ENCODE measurements around the gene SMURF2. TPM values are rescaled to one million over a fixed set of nuclear protein-coding genes. Genes with fewer than 3 reads are reported as not detected.

The SMURF2 gene
- total and polyA plus RNA-seq, 9 of the 15 experiments (the other 6 are each of a cell fraction or from before 2014, with no cell fraction given): 3.8 to 22.0 (median 14.8) TPM

- TF ChIP-seq ZNF175 (CRISPR knock-in tag; IDR thresholded peaks at IDR 0.05; ENCODE audit: low read depth) (peak; percentile 46; the same call in 1 of the 2 replicates), FOS (IDR thresholded peaks at IDR 0.05; ENCODE audit: extremely low read depth, insufficient read length) (no peak), BRD9 (IDR thresholded peaks at IDR 0.05; ENCODE audit: low read depth, partially characterized antibody) (peak; percentile 31), E2F8 (IDR thresholded peaks at IDR 0.05; ENCODE audit: low read depth, partially characterized antibody) (no peak), SRSF3 (IDR thresholded peaks at IDR 0.05; ENCODE audit: insufficient read depth, low read length) (no peak), JUND (IDR thresholded peaks at IDR 0.05; ENCODE audit: borderline replicate concordance, low read depth, low read length) (peak; percentile 66; the same call in 1 of the 2 replicates), JUND (tag; IDR thresholded peaks at IDR 0.05; ENCODE audit: borderline replicate concordance, low read depth, low read length) (peak; percentile 60; the same call in 1 of the 3 replicates), YY1 (IDR thresholded peaks at IDR 0.05; ENCODE audit: borderline replicate concordance in 1 of 3, control insufficient read depth in 1 of 3, extremely low read depth in 1 of 3, insufficient read depth in 3 of 3, insufficient read length in 1 of 3, insufficient replicate concordance in 2 of 3, low read depth in 1 of 3, low read length in 2 of 3) (no peak), ZNF263 (CRISPR knock-in tag; IDR thresholded peaks at IDR 0.05; ENCODE audit: borderline replicate concordance) (peak; percentile 95; the same call in 1 of the 2 replicates), KLF6 (CRISPR knock-in tag; IDR thresholded peaks at IDR 0.05; ENCODE audit: borderline replicate concordance) (no peak), ZNF121 (CRISPR knock-in tag; conservative IDR thresholded peaks at IDR 0.05) (no peak), COPS2 (conservative IDR thresholded peaks at IDR 0.05) (no peak), SMARCA4 (IDR thresholded peaks at IDR 0.05) (peak; percentile 65; the same call in 1 of the 2 replicates), MXI1 (IDR thresholded peaks at IDR 0.05; ENCODE audit: low read depth, low read length) (no peak), ZNF384 (IDR thresholded peaks at IDR 0.05; ENCODE audit: low read depth, low read length) (no peak), SLC30A9 (CRISPR knock-in tag; IDR thresholded peaks at IDR 0.05) (no peak), DMBX1 (CRISPR knock-in tag; IDR thresholded peaks at IDR 0.05; ENCODE audit: borderline replicate concordance) (peak; percentile 60; the same call in 1 of the 2 replicates), NCOA1 (IDR thresholded peaks at IDR 0.05; ENCODE audit: low read depth) (peak; percentile 39; the same call in 1 of the 2 replicates), SOX6 (IDR thresholded peaks at IDR 0.05) (peak; percentile 70), XRCC4 (IDR thresholded peaks at IDR 0.05; ENCODE audit: extremely low read depth, insufficient read depth, insufficient read length) (no peak), ZNF445 (CRISPR knock-in tag; IDR thresholded peaks at IDR 0.05; ENCODE audit: low read depth) (no peak), CBX2 (IDR thresholded peaks at IDR 0.05; ENCODE audit: insufficient read depth, low read length, poor library complexity, severe bottlenecking) (no peak), NCOA6 (IDR thresholded peaks at IDR 0.05) (peak; percentile 50; the same call in 1 of the 2 replicates), FOXK2 (conservative IDR thresholded peaks at IDR 0.05 in 1 of 2, IDR thresholded peaks at IDR 0.05 in 1 of 2; ENCODE audit: low read depth in 2 of 2) (peak; percentile 72), ARNT (IDR thresholded peaks at IDR 0.05) (no peak), MEF2A (IDR thresholded peaks at IDR 0.05; ENCODE audit: control insufficient read depth, low read depth, low read length) (no peak), GATA2 (CRISPR knock-in tag; IDR thresholded peaks at IDR 0.05) (no peak)
Measured at GRCh38 chr17:64572682-64573154, 89.4 kb downstream of the SMURF2 start (continued).

Measured in K562 (cell line).